ENCODE results near the gene TYSND1.
"Not testable (repeated sequence)": the region's sequence is repeated elsewhere in the genome, so short reads cannot be mapped to it uniquely, and the experiment has no call there.

Gene TYSND1

GRCh38 chr10:70132098-70133029 is 14.1 kb downstream of the TYSND1 start, which contains the start of gene AIFM2:
AIFM2 (minus strand) TSS chr10:70132825; CDS start chr10:70124084, 8,741 bp downstream.
- DNase-seq (ENCODE audit: low spot score): no peak

DNA sequence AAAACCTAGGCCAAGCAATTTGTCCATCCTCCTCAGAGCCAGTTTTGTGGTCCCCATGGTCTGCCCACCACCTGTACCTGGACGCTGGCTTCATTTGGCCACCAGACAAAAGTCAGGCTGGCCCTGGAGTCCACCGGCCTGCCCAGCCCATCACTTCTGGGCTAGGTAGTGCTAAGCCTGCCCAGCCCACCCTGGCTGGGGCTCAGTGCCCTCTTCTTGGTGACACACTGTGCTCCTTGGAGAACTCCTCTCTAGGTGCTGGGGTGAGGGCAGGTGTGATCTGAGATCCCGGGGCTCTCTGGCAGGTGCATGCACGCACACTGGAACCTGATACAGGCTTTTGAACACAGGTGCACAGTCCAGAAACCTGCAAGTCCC is 15.0 kb downstream of the TYSND1 start:
- no peak for DNase-seq (ENCODE audit: low spot score)

- no peak for DNase-seq (ENCODE audit: low spot score)
These were observed 15.5 kb downstream of the TYSND1 start for GRCh38 chr10:70130878-70131559.

GRCh38 chr10:70126700-70127395 is 19.7 kb downstream of the TYSND1 start:
- no peak for DNase-seq (ENCODE audit: low spot score)

GRCh38 chr10:70125918-70126552 is 20.5 kb downstream of the TYSND1 start:
- DNase-seq (ENCODE audit: low spot score): no peak

DNA sequence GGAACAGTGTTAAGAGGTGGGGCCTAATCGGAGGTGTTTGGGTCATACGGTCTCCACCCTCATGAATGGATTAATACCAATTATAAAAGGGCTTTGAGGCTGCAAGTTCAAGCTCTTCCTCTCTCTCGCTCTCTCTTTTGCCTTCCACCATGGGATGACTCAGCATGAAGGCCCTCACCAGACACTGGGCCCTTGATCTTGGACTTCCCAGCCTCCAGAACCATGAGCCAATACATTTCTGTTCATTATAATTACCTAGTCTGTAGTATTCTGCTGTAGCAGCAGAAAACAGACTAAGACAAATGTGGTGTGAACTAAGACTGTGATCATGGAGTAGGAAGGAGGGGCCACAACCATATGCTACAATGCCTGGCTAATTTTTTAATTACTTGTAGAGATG is 21.6 kb downstream of the TYSND1 start:
- no peak for DNase-seq (ENCODE audit: low spot score)

DNA sequence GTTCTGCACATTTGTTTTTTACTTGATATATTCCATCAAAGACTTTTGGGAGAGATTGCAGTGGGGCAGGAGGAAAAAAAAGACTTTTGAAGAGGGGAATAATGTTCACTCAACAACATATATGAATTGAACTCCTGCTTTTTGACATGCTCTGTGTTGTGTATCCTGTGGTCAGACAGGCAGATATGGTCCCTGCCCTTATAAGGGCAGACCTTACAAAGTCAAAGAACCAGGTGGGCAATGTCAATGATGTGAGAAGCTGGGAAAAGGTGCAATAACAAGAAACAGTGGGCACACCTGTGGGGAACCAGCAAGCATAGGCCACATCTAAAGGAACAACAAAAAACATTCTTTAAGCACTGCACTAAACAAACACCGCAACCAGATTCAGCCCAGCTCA is 22.1 kb downstream of the TYSND1 start:
- DNase-seq (ENCODE audit: low spot score): no peak

DNA sequence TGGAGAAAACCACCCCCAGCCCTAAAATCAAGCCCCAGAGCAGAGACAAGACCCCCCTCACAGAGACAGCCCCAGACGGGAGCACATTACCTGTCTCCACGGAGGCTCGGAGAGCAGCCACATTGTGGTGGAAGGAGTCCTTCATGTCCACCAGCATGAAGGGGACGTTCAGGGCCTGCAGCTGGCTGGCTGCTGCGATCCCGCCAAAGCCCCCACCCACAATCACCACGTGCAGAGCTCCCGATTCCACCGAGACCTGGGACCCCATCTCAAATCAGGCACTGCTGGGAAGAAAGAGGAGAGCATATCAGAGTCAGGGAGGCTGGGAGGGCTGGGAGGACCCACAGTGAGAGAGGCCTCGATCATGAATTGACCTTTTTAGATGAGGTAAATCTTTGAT is 22.7 kb downstream of the TYSND1 start:
- DNase-seq (ENCODE audit: low spot score): no peak

GRCh38 chr10:70123166-70123565 is 23.3 kb downstream of the TYSND1 start:
- DNase-seq (ENCODE audit: low spot score): not testable (repeated sequence)

GRCh38 chr10:70122742-70123141 is 23.8 kb downstream of the TYSND1 start:
- DNase-seq (ENCODE audit: low spot score): no peak

- no peak for DNase-seq (ENCODE audit: low spot score)
These were observed 25.1 kb downstream of the TYSND1 start for GRCh38 chr10:70121281-70121949.

- no peak for DNase-seq (ENCODE audit: low spot score)
These were observed 26.1 kb downstream of the TYSND1 start for GRCh38 chr10:70120417-70120816.

GRCh38 chr10:70119623-70120022 is 26.9 kb downstream of the TYSND1 start:
- no peak for DNase-seq (ENCODE audit: low spot score)

DNA sequence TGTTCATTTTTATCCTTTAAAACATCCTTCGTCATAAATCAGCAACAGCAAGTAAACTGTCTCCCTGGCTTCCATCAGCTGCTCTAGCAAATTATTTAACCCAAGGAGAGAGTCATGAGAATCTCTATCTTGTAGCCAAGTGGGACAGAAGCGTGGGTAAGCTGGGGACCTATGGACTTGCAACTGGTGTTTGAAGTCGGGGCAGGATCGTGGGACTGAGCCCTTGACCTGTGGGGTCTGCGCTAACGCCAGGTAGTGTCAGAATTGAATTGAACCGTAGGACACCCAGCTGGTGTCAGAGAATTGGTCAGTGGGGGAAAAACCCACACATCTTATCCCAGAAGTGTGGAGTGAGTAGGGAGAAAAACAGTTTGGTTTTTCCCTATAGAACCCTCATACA is 27.3 kb downstream of the TYSND1 start:
- no peak for DNase-seq (ENCODE audit: low spot score)

- no peak for DNase-seq (ENCODE audit: low spot score)
These were observed 28.3 kb downstream of the TYSND1 start for GRCh38 chr10:70118196-70118595.

DNA sequence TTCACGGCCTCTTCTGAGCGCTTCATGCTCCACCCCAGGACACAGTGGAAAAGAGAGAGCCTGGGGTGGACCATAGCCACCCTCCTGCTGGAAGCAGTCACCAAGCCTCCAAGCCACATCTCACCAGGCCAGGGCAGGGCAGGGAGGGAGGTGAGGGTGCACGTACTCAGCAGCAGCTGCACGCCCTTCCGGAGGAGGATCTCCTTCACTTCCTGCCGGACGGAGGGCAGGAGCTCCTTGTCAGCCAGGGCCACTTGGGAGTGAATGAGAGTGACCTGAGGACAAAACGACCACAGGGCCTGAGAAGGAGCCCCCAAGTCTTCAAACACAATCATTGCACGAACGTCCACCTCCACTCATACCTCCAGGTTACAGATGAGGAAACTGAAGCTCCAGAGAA is 28.9 kb downstream of the TYSND1 start:
- no peak for DNase-seq (ENCODE audit: low spot score)

DNA sequence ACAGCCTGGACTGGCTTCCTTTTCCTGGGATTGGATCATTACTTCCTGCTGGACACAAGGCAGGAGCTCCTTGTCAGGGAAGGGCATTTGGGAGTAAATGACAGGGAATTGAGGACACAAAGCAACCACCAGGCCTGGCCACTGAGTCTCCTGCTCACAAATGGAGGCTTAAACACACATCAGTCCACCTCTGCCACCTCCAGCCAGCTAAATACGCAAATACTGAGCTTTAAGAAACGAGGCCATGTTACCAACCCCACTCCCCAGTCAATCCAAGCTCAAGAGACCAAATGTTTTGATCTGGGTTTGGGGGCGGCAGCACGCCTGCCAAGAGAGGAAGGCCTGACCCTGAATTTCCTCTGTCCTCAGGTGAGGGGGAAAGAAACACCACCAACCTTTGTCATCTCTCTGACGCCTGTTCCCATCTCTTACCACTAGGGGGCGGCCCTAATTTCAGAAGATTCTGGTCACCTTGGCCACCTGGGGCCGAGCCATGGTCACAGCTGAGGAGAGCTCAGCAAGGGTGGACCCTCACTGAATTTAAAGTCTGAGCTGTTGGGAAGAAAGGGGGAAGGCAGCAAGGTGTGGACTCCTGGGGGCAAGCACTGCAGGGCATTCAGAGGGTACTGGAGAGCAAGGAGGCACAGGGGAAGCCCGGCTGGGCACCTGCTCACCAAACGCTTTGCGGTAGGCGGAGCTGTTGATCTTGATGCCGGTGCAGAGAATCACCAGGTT is 30.4 kb downstream of the TYSND1 start:
- DNase-seq (ENCODE audit: low spot score): peak; percentile 53

DNA sequence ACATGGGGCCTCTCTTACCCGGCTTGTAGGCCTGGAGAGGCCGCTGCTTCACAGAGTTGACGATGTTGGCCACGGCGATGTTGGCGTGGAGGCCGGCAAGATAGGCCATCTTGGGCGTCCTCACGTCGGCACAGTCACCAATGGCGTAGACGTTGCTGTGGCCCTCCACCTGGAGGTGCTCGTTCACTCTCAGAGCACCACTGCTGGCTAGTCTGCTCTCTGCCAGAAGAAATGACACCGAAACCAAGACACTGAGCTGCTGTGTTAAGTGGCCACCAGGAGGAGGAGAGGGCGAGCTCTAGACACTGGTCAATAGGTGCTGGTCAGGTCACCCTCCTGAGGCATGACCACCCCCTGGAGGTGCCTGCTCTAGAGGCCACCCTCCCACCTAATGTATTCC is 31.6 kb downstream of the TYSND1 start:
- DNase-seq (ENCODE audit: low spot score): no peak

DNA sequence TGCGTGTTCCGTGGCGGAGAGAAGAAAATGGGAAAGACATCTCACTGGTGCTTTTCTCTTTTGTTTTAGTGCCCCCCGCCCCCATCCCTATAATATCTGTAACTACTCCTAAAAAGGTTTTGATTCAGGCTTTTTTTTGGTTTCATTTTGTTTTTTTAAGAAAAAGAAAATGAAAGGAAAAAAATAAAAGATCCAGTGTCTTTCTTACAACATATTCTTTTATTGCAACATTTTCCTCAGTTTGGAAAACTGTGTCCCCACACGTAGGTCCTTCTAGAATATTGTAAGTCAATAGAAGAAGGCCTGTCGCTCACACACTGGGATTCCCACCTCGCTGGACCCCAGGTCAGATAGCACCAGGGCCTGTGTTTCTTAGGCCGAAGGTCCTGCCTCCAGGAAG is 34.4 kb downstream of the TYSND1 start:
- DNase-seq (ENCODE audit: low spot score): no peak

DNA sequence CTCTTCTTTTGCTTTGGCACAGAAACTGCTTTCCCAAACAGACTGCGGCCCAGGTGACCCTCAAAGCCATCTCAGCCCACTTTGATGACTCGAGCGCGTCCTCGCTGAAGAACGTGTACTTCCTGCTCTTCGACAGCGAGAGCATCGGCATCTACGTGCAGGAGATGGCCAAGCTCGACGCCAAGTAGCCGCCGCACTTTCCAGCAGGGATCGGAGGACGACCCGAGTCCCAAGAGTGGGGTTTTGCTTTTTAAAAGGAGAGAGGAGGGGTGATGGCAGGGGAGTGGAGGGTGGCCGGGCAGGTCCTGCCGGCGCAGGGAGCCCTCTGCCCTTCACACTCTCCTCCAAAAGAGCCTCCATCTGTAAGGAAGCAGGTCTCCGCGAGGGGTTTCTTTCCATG is 35.0 kb downstream of the TYSND1 start:
- DNase-seq (ENCODE audit: low spot score): no peak
